Spinal cord (tissue), 10 donors: ENCODE data around the gene MTNR1A. TPM values are rescaled to one million over a fixed set of nuclear protein-coding genes. Genes with fewer than 3 reads are reported as not detected.
"Not testable (repeated sequence)": the region's sequence is repeated elsewhere in the genome, so short reads cannot be mapped to it uniquely, and the experiment has no call there.

Experiments used
- DNase-seq, 6 donors: peaks; one replicate each; pipeline versions ENCODE4 v3.0.0 to v3.0.0-alpha.2; 2013 to 2015; ENCODE audit warnings: low spot score in 6 of 6, low read depth in 4 of 6
- H3K27ac ChIP-seq: one replicate; pipeline ENCODE4 v1.5.1; 2013; ENCODE audit warnings: low read depth, low read length, control low read depth
- H3K27me3 ChIP-seq: one replicate; pipeline ENCODE4 v1.6.1; 2013; ENCODE audit warnings: low read length; ENCODE audit not compliant: control insufficient read depth, insufficient read depth
- H3K36me3 ChIP-seq: one replicate; pipeline ENCODE4 v1.6.1; 2013; ENCODE audit warnings: low read length; ENCODE audit not compliant: control insufficient read depth, insufficient read depth
- H3K4me1 ChIP-seq: one replicate; pipeline ENCODE4 v1.6.1; 2013; ENCODE audit warnings: low read length; ENCODE audit not compliant: control insufficient read depth, insufficient read depth
- H3K4me3 ChIP-seq: one replicate; pipeline ENCODE4 v1.5.1; 2013; ENCODE audit warnings: low read depth, low read length, control low read depth
- H3K9me3 ChIP-seq: one replicate; pipeline ENCODE4 v1.6.1; 2013; ENCODE audit warnings: low read length; ENCODE audit not compliant: control insufficient read depth, insufficient read depth
- WGBS: methylation state at CpG from one replicate; pipeline ENCODE4 v1.1.5; 2013; ENCODE audit warnings: missing lambda C conversion rate; ENCODE audit not compliant: insufficient coverage; 5-methylcytosine and 5-hydroxymethylcytosine counted together
- polyA plus RNA-seq, 2 donors: library from polyadenylated mRNA; unstranded; fragments of 120-200 nt; gene quantifications; one replicate each; pipeline ENCODE4 v1.2.1, GENCODE V29; 2013; ENCODE audit not compliant: insufficient read length in 2 of 2
- total RNA-seq, 2 donors: library from RNA; depleted of rRNA in 1 of 2; stranded (reverse); fragments of 120-200 nt in 1 of 2; fragments of >200 nt in 1 of 2; gene quantifications; one replicate each; pipeline versions ENCODE4 v1.2.3 to v1.2.4, GENCODE V29; 2013 to 2014
- donor health status: healthy.

Gene MTNR1A
- total and polyA plus RNA-seq, 4 donors, result 0.40 to 2.3 (median 1.6) TPM

GRCh38 chr4:186545436-186545835 lies 9.9 kb downstream of the MTNR1A start:
- Histone ChIP-seq H3K27me3 (no peaks in the 10 kb centered on the region), H3K4me3 (no peak overlapping the region), H3K4me1 (no peaks in the 10 kb centered on the region), H3K27ac (no peak overlapping the region), H3K36me3 (no peaks in the 10 kb centered on the region), H3K9me3 (peaks cover 2% of the 10 kb centered on the region)
- WGBS, result 95% methylated on average over 4 of the region's 7 CpGs
- DNase-seq, result no peak

GRCh38 chr4:186543206-186543605 lies 12.2 kb downstream of the MTNR1A start:
- Histone ChIP-seq H3K9me3 (peaks cover 2% of the 10 kb centered on the region), H3K27me3 (no peaks in the 10 kb centered on the region), H3K4me3 (no peak overlapping the region), H3K27ac (no peak overlapping the region), H3K36me3 (no peaks in the 10 kb centered on the region), H3K4me1 (no peaks in the 10 kb centered on the region)
- WGBS, result no CpG with 5 or more reads among the region's 2 CpGs
- DNase-seq, result no peak

DNA sequence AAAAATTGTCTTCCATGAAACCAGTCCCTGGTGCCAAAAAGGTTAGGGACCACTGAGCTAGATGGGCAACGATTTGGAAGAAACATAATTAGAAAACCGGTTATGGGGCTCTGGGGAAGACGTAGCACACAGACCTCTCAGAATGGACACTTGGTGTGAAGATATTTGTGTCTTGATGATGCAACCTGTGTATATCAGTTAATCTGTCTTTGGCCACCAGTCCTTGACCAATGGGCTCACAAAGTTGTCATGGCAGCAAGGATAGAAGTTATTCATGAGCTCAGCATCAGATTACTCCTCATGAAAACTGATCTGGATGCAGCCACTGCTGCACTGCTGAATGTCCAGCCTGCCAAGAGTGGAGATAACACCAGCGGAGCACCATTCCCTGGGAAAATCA lies 13.6 kb downstream of the MTNR1A start:
- H3K27ac ChIP-seq, result no peak overlapping the region
- DNase-seq, result no peak
- no peaks in the 10 kb centered on the region for H3K36me3 ChIP-seq
- peaks cover 2% of the 10 kb centered on the region for H3K9me3 ChIP-seq
- no peaks in the 10 kb centered on the region for H3K27me3 ChIP-seq
- 91% methylated on average over 3 of the region's 4 CpGs for WGBS
- H3K4me3 ChIP-seq, result no peak overlapping the region
- H3K4me1 ChIP-seq, result no peaks in the 10 kb centered on the region

DNA sequence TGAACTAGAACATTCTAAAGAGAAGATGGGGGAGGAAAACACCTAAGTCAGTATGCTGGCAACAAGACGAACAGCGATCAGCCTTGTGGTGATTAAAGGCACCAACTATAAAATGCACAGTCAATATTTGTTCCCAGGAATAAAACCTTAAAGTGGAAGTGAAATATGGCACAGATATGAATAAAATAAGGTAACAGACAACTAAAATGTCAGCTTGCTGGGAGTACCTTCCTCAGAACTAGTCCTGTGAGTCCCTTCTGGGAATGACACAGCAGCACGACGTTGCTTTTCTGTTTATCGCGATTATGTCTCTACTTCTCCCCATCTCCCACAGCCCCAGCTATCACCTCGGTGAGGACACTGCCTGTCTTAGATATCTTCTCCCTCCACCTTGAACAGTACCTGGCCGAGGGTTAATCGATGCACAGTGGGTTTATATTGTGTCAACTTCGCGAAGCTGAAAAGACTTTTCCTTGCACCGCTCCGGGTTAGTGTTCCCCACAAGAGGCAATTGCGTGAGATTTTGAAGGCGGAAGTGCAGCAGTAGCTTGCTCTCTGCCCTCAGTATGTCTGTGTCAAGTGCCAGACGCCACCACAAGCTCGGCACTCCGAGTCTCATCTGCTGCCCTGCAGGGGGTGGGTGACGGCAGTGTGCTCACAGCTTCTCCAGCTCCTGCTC lies 17.4 kb downstream of the MTNR1A start:
- H3K36me3 ChIP-seq, result no peaks in the 10 kb centered on the region
- H3K4me1 ChIP-seq, result no peaks in the 10 kb centered on the region
- no peak for DNase-seq
- H3K4me3 ChIP-seq, result no peak overlapping the region
- H3K27ac ChIP-seq, result no peak overlapping the region
- no peaks in the 10 kb centered on the region for H3K9me3 ChIP-seq
- 75% methylated on average over 17 of the region's 19 CpGs for WGBS
- H3K27me3 ChIP-seq, result no peaks in the 10 kb centered on the region

DNA sequence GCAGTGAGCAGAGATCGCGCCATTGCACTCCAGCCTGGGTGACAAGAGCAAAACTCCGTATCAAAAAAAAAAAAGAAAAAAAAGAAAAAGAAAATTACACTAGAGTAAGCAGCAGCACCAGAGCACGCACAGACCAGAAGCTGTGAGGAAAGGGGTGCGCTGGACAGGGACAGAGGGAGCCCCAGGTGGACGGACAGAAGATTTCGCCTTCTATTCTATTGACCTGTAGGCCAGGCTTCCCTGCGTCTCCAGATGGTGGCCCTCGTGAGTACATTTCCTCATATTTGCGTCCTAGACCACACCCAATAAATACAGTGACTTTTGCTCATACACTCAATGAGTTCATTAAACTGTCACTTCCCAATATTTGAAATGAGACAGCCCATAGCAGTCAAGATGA lies 19.1 kb downstream of the MTNR1A start:
- Histone ChIP-seq H3K4me1 (no peaks in the 10 kb centered on the region), H3K9me3 (no peaks in the 10 kb centered on the region), H3K4me3 (no peak overlapping the region), H3K36me3 (no peaks in the 10 kb centered on the region), H3K27ac (no peak overlapping the region), H3K27me3 (no peaks in the 10 kb centered on the region)
- WGBS, result 90% methylated on average over 7 of the region's 10 CpGs
- DNase-seq, result no peak

GRCh38 chr4:186534056-186534455 lies 21.3 kb downstream of the MTNR1A start:
- DNase-seq, result no peak
- H3K36me3 ChIP-seq, result no peaks in the 10 kb centered on the region
- no peak overlapping the region for H3K27ac ChIP-seq
- no peaks in the 10 kb centered on the region for H3K4me1 ChIP-seq
- WGBS, result 97% methylated on average over 21 of the region's 21 CpGs
- H3K4me3 ChIP-seq, result no peak overlapping the region
- no peaks in the 10 kb centered on the region for H3K9me3 ChIP-seq
- no peaks in the 10 kb centered on the region for H3K27me3 ChIP-seq

DNA sequence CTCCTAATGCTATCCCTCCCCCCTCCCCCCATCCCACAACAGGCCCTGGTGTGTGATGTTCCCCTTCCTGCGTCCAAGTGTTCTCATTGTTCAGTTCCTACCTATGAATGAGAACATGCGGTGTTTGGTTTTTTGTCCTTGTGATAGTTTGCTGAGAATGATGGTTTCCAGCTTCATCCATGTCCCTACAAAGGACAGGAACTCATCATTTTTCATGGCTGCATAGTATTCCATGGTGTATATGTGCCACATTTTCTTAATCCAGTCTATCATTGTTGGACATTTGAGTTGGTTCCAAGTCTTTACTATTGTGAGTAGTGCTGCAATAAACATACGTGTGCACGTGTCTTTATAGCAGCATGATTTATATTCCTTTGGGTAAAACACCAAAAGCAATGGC lies 31.4 kb downstream of the MTNR1A start:
- DNase-seq, H3K9me3 ChIP-seq, H3K36me3 ChIP-seq, H3K27ac ChIP-seq, H3K27me3 ChIP-seq, H3K4me1 ChIP-seq, H3K4me3 ChIP-seq: not testable (repeated sequence)
- WGBS, result no CpG with 5 or more reads among the region's 4 CpGs

GRCh38 chr4:186516287-186516686 lies 39.1 kb downstream of the MTNR1A start:
- DNase-seq, result no peak
- Histone ChIP-seq H3K36me3 (no peaks in the 10 kb centered on the region), H3K9me3 (no peaks in the 10 kb centered on the region), H3K4me3 (no peak overlapping the region), H3K4me1 (no peaks in the 10 kb centered on the region), H3K27me3 (no peaks in the 10 kb centered on the region), H3K27ac (no peak overlapping the region)
- 94% methylated on average over 2 of the region's 4 CpGs for WGBS

GRCh38 chr4:186514271-186514950 lies 41.0 kb downstream of the MTNR1A start:
- Histone ChIP-seq H3K36me3 (no peaks in the 10 kb centered on the region), H3K9me3 (no peaks in the 10 kb centered on the region), H3K4me1 (no peaks in the 10 kb centered on the region), H3K27ac (no peak overlapping the region), H3K27me3 (no peaks in the 10 kb centered on the region), H3K4me3 (no peak overlapping the region)
- no peak for DNase-seq
- WGBS, result 82% methylated on average over 6 of the region's 8 CpGs

DNA sequence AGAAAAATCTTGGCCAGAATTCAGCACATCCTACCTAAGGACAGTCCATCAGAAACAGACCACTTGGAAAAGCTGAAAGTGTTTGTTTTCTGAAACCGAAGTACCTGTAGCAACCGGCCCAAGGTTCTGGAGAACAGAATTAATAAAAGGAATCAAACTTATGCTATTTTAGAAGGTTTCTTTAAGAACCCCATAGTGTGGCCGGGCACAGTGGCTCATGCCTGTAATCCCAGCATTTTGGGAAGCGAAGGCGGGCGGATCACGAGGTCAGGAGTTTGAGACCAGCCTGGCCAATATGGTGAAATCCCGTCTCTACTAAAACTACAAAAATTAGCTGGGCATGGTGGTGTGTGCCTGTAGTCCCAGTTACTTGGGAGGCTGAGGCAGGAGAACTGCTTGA lies 50.6 kb downstream of the MTNR1A start:
- WGBS, result 98% methylated on average over 8 of the region's 8 CpGs
- DNase-seq, H3K27me3 ChIP-seq, H3K4me1 ChIP-seq, H3K4me3 ChIP-seq, H3K27ac ChIP-seq, H3K36me3 ChIP-seq, H3K9me3 ChIP-seq: not testable (repeated sequence)
